Pulmonary artery endothelial cell (primary cell): ENCODE results near the gene CASP3. TPM values are rescaled to one million over a fixed set of nuclear protein-coding genes. Genes with fewer than 3 reads are reported as not detected.
"Not testable (repeated sequence)": the region's sequence is repeated elsewhere in the genome, so short reads cannot be mapped to it uniquely, and the experiment has no call there.

Experiments used
- DNase-seq: peaks from one replicate; pipeline ENCODE4 v3.0.0-alpha.2; 2011; ENCODE audit warnings: low read depth, low spot score
- total RNA-seq: library from RNA; depleted of rRNA; stranded (reverse); fragments of >200 nt; gene quantifications from 2 replicates; pipeline ENCODE4 v1.2.3, GENCODE V29; 2014

Gene CASP3
- total RNA-seq, 1 donor from 2014 or later, result 84.5 TPM

DNA sequence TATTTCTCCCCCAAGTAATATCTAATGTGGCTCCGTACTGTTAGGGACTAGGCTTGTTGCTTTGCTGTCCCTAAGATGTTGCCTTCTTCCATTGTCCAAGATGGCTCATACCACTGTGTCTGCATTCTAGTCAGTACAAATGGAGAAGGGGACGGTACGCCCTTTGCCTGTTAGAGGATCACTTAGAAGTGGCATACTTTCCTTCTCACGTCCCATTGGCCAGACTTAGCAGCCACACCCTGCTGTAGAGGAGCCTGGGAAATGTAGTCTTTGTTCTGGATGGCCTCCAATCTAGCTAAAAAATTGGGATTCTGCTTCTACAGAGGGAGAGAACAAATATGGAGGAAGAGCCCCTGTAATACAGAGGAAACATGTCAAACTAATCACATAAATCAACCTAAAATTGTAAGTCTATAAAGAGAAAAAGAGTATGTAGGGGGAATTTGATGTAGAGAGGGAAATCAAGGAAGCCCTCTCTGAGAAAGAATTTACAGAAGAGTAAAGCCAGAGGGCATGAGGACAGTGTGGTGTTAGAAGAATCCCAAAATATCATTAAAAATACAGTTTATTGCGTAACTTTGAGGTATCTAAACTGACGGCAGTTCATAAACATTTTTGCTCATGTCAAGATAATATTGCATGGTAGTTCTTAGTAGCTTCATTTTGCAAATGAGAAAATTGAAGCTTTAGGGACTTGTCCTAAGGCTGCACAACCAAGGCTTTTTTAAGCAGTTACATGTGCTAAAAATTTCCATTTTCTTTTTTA is 15.4 kb upstream of the CASP3 start:
- no peak for DNase-seq

DNA sequence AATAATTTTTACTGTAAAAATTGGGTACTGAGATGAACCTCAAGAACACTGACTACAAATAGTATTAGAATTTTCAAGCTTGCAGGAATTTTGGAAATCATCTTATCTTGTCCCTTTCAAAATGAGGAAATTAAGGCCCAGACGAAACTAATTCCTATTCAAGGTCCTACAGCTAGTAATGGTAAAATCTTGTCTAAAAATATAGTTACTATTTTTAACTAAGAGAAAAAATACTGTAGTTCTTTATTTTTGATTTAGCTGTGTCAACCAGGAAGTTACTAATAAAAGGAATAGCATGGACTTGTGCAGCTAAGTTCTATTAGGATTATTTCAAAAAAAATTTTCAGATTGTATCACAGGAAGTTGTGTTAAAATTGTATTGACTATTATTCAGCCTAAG is 13.0 kb upstream of the CASP3 start:
- no peak for DNase-seq

DNA sequence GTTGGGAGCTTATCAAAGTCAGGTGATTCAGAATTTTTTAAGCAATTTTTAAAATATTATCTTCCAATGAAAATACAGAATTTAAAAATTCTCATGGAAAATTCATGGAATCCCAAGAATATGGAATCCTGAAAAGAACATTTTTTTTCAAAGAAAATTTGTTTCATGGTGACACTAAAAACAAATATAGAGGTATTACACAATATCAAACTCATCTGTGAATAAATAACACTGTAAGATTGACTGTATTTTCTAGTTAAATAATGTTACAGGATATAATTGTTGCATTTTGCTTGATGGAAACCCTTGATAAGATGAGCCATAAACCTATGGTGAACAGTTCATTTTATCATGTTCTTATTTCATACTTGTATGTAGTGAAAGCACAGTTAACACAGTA is 11.7 kb upstream of the CASP3 start:
- no peak for DNase-seq

DNA sequence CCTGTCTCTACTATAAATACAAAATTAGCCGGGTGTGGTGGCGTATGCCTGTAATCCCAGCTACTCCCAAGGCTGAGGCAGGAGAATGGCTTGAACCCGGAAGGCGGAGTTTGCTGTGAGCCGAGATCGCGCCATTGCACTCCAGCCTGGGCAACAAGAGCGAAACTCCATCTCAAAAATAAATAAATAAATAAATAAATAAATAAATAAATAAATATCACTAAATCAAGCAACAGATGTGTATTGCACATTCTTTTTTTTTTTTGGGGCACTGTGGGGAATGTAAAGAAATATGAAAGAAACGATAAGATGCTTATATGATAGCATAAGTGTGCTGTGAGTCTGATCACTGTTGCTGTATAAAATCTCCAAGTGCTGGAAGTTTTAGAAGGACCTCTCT is 8.6 kb upstream of the CASP3 start:
- DNase-seq, result not testable (repeated sequence)

DNA sequence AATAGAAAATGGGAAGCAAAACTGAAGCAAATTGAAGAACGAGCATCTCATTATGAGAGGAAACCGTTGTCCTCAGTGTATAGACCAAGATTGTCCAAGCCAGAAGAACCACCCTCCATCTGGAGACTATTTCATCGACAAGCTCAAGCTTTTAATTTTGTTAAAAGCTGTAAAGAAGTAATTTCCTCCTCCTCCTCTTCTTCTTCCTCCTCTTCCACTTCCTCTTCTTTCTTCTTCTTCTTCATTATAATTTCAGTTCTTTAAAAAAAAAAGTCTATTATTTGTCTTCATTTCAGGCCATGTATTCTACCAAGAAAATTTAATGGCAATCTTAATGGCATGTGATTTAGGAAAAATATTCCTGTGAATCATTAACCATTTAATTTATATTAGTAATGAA is 7.9 kb upstream of the CASP3 start:
- no peak for DNase-seq

DNA sequence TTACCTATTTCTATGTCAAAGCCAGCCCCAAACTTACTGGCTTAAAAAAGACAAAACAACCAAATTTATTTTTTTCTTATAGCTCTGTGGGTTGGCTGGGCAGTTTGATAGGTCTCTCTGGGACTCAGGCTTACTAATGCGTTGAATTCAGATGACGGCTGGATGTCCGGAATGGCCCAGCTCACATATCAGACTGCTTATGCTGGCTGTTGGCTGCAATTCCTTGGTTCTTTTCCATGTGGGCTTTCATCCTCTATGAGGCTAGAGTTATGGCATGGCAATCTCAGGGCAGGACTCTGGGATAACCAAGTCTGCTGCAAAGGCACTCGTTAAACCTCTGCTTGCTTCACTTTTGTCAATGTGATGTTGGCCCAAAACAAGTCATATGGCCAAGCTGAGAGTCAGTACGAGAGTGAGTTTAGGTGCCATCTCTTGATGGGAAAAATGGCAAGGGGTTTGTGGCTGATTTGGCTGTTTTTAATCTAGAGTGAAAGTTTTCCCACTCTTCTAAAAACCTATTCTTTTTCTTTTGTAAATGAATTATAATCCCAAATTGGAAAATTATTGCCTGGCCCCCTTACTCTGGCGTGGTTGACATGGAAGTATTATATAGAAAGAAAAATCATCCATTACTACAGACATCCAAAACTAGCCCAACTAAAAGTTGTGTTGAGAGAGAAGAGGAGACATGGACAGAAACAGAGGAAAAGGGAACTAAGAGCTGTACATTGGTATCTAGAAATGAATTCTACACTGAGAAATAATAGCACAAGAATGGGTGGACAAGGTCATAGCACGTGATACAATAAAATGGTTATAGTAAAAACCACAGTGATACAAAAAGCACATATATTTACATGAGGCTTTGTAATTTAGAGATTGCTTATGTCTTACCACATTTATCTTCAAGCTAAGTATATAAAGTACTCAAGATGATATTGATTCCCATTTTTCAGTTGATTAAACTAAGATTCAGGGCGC is 6.9 kb upstream of the CASP3 start:
- no peak for DNase-seq

DNA sequence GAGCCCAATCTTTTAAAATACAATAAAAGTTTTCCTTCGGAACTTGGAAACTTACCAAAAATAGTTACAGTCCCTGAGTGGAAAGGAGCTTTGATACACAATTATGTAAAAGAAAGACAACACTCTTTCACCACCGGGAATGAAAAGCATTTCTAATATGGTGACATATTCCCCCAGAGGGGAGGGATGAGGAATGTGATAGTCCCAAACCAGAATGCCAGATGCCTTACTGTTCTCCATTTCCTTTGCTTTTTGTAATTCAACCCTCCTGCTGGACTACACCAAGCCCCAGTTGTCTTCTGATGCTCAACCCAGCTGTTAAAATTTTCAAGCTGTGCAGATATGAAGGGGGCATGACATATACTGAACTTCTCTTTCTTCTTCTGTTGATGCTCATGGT is 4.4 kb upstream of the CASP3 start:
- DNase-seq, result no peak

DNA sequence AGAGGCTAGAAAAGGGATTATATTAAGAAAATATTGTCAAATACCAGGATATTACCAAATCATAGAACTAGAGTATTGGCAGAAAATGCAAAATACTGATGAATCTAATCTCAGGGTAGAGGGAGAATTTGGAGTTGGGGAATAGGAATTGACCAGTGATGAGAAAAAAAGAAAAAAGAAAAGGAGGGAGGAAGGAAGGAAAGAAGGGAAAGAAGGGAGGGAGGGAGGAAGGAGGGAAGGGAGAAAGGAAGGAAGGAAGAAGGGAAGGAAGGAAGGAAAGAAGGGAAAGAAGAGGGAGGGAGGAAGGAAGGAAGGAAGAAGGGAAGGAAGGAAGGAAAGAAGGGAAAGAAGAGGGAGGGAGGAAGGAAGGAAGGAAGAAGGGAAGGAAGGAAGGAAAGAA is 3.4 kb upstream of the CASP3 start:
- DNase-seq, result not testable (repeated sequence)

DNA sequence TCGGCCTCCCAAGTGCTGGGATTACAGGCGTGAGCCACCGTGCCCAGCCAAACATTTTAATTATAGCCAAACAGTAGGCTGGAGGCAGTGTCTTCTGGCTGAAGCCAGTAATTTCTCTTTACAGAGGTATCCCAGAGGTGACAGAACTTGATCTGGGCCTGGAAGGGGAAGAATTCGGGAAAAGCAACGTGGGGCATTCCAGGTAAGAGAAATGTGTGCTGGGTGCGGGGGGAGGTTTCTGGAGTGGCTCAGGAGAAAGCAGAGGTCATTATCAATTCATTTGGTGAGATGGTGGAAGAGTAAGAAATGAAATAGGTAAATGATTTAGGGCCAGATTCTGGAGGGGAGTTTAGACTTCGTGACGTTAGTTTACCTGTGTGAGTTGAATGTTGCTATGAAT is 2.7 kb upstream of the CASP3 start:
- no peak for DNase-seq

DNA sequence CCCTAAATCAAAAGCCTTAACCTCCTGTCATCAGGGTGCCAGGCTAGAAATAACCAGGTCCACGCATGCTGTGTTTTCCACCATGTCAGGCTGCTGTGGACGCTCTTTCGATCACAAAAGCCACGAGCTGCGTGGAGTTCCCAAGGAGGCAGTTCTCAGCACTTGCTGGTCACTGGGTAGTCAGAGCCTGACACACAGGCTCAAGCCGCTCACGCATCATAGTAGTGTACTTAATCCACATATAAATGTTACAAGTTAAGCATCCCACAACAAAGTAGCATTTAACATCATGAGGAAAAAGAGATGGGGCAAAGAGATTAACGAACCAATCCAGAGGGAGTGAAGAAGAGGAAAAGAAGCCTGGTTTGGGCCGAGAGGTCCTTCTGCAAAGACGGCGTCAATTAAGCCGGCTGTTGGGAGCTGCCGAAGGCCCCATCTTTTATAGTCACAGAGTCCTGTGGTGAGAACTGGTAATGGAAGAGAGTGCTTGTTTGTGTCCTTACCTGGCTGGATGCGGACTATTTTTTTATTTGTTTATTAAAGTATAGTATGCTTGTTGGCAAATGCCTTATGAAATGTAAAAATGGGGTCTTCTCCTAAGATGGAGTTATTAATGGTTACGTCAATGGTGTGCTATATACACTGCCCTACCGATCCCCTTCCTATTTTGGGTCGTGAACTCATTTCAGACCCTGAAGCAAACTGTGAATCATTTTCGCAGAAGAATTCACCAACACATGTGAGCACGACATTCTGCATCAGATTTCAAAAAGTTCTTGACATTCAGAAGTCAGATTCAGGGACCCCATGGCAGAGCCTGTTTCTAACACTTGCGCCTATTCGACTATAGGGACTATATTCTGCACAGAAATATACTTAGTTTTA is 966 bp upstream of the CASP3 start:
- DNase-seq, result no peak

DNA sequence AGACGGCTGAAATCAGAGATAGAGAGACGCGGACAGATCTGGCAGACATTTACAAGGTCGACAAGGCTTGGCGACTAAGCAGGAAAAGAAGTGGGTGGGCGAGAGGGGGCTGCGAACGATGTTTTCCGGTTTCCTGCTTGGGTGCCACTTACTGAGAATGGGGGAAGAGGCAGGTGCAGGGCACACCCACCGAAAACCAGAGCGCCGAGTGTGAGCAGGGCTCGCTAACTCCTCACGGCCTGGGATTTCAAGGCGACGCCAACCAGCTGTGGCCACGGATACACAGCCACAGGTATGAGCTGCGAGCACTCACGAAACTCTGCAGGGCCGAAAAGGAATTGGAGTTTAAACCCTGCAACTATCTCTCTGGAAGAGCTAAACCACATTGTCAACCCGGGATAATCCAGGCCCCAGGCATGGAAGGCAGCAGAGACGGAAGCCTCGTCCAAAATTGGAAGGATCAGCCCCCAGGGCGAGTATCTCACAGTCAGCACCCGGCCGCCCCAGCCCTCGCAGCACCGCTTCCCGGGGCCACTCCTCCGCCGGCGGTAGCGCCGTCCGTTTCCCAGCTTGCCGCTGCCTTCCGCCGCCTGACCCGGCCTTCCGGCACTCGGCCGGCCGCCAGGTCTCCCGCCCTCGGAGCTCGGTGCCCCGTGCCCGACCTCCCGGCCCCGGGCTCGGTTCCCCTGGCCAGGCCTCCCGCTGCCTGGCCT is 778 bp downstream of the CASP3 start:
- DNase-seq, result no peak

DNA sequence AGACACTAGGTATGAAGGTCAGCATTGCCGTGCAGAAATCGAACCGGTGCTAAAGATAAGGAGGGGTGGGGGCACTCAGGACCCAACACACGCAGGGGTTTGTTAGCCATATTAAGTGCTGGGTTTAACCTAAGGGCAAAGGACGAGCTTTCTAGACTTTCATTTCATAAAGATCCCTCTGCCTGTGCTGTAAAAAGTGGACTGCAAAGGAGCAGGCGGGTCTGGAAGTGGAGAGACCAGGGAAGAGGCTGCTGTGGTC is 1.3 kb downstream of the CASP3 start:
- DNase-seq, result no peak

DNA sequence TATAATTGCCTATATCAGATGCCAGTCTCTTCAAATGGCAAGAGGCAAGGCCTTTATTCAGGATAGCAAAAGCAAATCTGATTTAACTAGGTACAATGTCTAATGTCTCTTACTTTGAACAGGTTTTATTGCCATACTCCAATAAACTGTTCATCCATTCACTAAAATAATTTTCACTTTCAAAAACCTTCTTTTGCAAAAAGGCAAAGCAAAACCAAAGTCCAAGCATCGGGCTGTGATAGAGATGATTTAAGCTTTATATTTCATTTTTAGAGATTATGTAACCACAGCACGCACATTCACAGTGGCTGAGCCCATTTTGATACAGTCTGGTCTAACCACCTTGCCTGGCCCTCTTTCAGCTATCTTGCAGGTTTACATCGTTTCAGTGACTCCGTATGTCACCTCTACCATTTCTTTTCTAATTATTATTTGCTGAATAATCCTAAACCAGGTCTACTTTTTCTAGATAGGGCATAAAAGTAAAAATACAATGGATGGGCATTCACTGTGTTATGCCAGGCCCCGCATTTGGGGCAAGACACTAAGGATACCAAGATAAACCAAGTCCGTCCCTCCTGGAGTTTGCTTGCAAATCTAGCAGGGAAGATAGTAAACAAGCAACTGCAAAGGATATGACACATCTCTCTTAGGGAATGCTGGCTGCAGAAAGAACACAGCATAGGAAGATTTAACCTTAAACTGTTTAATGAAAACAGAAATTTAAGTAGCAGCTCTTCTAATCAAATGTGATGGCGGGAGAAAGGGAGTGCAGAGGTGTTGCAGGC is 1.8 kb downstream of the CASP3 start:
- no peak for DNase-seq

DNA sequence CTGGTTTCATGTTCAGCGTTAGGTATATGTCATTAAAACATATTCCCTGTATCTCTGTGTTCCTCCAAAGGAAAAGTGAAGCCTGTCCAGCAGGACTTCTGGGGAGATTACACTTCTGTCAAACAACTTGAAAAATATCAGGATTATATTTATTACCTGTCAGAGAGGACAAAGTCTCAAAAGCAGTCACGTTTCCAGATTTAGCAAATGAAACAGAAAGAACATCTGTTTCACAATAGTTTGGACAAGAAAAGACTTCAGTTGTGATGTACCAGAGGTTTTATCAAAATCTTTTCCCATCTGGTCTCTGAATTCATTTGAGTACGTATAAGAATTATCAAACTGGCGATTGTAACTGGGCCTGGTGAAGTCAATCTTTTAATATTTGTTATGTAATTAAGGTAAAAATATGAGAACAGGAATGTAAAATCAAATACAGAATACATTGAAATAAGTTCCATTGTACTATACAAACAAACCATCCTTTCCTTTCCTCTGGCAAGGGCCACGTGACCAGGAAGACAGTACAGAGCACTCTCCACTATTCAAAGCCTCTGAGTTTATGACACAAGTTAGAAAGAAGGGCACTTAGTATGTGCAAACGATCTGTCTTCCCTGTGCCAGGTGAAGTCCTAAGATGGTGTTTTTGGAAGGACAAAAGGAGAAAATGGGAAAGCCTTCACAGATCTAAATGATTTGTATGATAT is 3.2 kb downstream of the CASP3 start:
- DNase-seq, result no peak

DNA sequence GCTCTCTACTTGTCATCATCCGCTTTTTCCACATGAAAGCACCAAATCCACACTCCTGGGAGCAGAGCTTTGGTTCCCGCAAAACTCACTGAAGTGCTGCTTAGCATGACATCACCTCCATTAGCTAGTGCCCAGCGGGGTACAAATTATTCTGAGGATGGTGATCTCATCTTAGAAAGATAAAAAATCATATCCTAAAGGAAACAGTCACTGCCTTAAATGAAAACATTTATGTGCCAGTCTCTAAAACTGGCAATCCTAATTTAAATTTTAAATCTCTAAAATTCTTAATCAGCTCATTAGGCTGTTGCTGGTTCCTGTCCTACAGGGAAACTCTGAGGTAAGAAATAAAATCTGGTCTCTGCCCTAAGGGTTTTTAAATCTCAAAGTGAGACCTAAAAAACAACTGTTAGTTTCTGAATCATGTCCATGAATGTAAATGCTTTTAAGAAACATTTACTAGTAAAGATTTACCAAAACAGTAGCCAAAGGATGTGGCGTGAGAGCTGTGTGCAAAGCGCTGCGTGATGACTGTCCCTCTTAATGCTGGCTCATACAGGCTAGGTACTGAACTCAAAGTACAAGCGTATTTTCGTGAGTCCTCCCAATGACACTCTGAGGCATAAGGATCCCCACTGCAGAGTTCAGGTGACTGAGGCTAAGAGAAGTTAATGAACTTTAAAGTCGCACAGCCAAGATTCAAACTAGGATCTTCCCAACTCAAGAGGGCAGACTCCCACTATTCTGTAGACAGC is 4.5 kb downstream of the CASP3 start:
- DNase-seq, result no peak

DNA sequence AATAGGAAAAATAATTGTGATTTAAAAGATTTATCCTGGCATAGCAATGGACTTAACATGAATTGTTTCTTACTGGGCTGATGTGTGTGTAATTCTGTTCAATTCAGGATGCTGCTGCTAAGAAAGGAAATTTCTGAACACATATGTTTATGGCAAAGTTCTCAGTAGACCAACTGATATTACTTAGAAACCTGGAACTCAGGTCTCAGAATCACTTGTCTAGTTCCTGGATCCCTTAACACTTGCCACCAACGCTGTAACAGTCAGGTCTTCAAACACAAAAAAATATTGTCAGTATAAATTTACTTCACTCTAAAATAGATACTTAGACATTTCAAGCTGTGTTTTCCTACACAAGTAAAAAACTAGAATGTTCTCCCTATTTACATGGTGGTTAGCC is 5.5 kb downstream of the CASP3 start:
- no peak for DNase-seq

DNA sequence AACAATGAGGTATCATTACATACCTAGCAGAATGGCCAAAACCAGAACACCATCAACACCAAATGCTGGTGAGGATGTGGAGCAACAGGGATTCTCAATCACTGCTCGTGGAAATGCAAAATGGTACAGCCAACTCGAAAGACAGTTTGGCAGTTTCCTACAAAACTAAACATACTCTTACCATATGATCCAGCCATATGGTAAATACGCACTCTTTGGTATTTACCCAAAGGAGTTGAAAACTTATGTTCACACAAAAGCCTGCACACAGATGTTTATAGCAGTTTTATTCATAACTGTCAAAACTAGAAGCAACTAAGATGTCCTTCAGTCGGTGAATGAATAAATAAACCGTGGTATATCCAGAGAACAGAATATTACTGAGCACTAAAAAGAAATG is 7.8 kb downstream of the CASP3 start:
- DNase-seq, result no peak

DNA sequence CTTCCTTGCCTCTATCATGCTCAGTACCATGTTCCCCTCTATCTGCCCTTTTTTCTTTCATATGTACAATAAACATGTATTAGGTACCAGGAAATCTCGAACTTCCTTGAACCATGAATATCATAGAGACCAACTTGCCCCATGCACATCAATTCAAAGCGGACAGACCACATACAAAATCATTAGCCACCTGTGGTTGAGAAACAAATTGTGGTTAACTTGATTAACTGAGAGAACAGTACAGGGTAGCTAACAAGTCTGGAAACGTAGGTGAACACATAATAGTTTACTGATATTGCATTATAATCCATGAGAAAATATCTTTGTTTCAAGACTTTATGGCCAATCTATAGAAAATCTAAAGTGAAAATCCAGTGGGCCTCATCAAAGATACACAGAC is 8.2 kb downstream of the CASP3 start:
- no peak for DNase-seq

DNA sequence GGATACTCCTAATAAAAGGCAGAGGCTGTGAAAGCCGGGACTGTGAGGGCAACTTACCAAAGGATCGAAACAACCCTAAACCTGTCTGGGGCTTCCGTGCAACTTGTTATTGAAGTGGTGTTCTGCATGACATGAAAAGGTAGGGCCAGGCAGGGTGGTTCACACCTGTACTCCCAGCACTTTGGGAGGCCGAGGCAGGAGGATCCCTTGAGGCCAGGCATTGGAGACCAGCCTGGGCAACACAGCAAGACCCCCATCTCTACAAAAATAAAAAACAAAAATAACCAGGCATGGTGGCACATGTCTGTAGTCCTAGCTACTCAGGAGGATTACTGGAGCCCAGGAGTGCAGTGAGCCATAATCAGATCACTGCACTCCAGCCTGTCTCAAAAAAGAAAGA is 12.3 kb downstream of the CASP3 start:
- DNase-seq, result no peak
